ENCODE measurements around the gene LRCH1.

GRCh38 chr13:46660416-46660815, 107.4 kb downstream of the LRCH1 start:
- no peak for TF ChIP-seq CTCF (IDR thresholded peaks at IDR 0.05)
- no peak for TF ChIP-seq POLR2A (IDR thresholded peaks at IDR 0.05)

All from lower leg skin (tissue), 3 donors.